Measurements from ENCODE around the gene TSC22D3. TPM values are rescaled to one million over a fixed set of nuclear protein-coding genes. Genes with fewer than 3 reads are reported as not detected.

Gene TSC22D3
- total RNA-seq, 2 donors from 2014 or later = 18.5 to 23.3 TPM

DNA sequence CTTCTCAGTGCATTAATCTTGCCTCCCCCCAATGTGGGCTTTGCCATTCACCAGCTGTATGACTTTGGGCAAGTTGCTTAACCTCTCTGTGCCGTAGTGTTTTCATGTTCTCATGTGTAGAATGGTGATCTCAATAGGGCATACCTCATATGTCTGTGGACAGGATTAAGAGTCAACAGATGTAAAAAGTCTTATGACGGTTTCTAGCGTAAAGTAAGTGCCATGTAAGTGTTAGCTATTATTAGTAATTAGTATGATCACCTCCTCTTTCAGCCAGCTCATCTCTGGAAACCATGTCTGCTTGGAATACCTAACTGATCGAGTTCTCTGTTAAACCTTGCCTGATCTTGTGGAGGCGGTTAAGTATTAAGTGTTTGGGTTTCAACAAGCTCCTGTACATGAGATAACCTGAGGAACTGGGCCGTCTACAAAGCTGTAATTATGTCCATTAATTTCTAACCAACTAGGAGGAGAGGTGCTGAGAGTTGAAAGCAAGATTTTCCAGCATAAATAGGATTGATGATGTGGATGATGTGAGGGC, 66.3 kb downstream of the TSC22D3 start:
- intact Hi-C loops (cut with DNase I) = no loop called here
- no peak for DNase-seq
- no peak overlapping the region for H3K27ac ChIP-seq
- no peak overlapping the region for H3K9ac ChIP-seq (ENCODE audit: low read depth in 2 of 2, low read length in 2 of 2)
- H3K9me3 ChIP-seq = no peaks in the 10 kb centered on the region
- TF ChIP-seq, protein P1, sequence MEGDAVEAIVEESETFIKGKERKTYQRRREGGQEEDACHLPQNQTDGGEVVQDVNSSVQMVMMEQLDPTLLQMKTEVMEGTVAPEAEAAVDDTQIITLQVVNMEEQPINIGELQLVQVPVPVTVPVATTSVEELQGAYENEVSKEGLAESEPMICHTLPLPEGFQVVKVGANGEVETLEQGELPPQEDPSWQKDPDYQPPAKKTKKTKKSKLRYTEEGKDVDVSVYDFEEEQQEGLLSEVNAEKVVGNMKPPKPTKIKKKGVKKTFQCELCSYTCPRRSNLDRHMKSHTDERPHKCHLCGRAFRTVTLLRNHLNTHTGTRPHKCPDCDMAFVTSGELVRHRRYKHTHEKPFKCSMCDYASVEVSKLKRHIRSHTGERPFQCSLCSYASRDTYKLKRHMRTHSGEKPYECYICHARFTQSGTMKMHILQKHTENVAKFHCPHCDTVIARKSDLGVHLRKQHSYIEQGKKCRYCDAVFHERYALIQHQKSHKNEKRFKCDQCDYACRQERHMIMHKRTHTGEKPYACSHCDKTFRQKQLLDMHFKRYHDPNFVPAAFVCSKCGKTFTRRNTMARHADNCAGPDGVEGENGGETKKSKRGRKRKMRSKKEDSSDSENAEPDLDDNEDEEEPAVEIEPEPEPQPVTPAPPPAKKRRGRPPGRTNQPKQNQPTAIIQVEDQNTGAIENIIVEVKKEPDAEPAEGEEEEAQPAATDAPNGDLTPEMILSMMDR (IDR thresholded peaks at IDR 0.05) = no peak
- H3K36me3 ChIP-seq = no peaks in the 10 kb centered on the region
- H3K4me3 ChIP-seq = no peak overlapping the region
- H3K27me3 ChIP-seq = no peaks in the 10 kb centered on the region
- H3K4me1 ChIP-seq = peaks cover 5% of the 10 kb centered on the region

DNA sequence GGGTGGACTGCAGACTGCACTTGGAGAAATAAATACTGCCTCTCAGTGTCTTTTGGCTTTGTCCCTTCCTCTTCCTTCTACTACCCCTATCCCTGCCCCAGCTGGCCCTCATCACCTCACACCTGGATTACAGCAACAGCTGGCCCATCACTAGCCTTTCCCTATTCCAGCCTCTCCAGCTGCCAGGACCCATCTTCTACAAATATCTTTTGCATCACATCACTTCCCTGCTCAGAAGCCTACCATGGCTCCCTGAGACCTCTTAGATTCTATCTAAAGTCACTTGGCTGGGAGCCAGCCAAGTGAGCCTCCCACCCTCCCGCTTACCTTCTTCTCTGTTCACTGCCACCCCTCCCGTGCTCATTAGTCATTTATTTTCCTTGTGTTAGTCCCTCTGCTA, 66.8 kb downstream of the TSC22D3 start:
- Histone ChIP-seq H3K9ac (ENCODE audit: low read depth in 2 of 2, low read length in 2 of 2) (no peak overlapping the region), H3K4me1 (peaks cover 5% of the 10 kb centered on the region), H3K36me3 (no peaks in the 10 kb centered on the region), H3K9me3 (no peaks in the 10 kb centered on the region), H3K27me3 (no peaks in the 10 kb centered on the region), H3K4me3 (no peak overlapping the region), H3K27ac (no peak overlapping the region)
- TF ChIP-seq, protein P1 (IDR thresholded peaks at IDR 0.05) = no peak
- intact Hi-C loops (cut with DNase I) = no loop called here
- no peak for DNase-seq

DNA sequence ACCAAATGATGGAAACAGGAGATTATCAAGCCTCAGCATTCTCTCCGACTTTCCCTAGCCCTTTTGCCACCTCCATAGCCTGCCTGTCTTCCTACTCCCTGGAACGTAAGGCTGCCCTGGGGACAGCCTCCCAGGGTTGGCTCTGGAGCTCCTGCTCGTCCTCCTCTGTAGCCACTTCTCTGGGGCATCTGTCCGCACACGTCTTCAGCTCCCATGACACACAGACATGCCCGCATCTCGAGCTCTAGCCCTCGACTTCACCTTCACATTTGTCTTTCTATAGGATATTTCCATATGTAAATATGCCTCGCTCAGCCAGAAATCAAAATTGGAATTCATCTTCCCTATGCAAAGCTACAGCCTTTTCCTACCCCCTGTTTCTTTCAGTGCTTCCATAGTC, 67.7 kb downstream of the TSC22D3 start:
- intact Hi-C loops (cut with DNase I) = no loop called here
- no peak for DNase-seq
- TF ChIP-seq, protein P1 (IDR thresholded peaks at IDR 0.05) = no peak
- H3K4me1 ChIP-seq = peaks cover 5% of the 10 kb centered on the region
- no peak overlapping the region for H3K9ac ChIP-seq (ENCODE audit: low read depth in 2 of 2, low read length in 2 of 2)
- H3K27me3 ChIP-seq = no peaks in the 10 kb centered on the region
- H3K4me3 ChIP-seq = no peak overlapping the region
- no peak overlapping the region for H3K27ac ChIP-seq
- no peaks in the 10 kb centered on the region for H3K36me3 ChIP-seq
- H3K9me3 ChIP-seq = no peaks in the 10 kb centered on the region

DNA sequence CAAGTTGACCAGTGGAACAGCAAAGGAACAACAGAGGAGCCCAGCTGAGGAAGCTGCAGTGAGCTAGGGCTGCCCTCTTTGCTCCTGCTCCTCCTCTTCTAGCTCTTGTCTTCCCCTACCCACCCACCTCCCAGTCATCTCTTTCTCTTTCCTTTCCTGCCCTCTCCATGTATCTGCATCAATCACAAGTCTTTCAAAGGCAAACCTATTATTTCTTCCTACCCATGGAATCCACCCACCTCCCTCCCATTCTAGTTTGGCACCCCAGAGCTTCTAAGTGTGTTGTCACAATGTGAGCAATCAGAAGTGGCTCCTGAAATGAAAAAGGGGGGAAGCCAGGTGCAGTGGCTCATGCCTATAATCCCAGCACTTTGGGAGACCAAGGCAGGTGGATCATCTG, 69.3 kb downstream of the TSC22D3 start:
- Histone ChIP-seq H3K4me3 (no peak overlapping the region), H3K27ac (no peak overlapping the region), H3K9ac (ENCODE audit: low read depth in 2 of 2, low read length in 2 of 2) (no peak overlapping the region), H3K27me3 (no peaks in the 10 kb centered on the region), H3K36me3 (no peaks in the 10 kb centered on the region), H3K4me1 (peaks cover 4% of the 10 kb centered on the region), H3K9me3 (no peaks in the 10 kb centered on the region)
- no peak for DNase-seq
- TF ChIP-seq, protein P1 (IDR thresholded peaks at IDR 0.05) = no peak
- intact Hi-C loops (cut with DNase I) = no loop called here

DNA sequence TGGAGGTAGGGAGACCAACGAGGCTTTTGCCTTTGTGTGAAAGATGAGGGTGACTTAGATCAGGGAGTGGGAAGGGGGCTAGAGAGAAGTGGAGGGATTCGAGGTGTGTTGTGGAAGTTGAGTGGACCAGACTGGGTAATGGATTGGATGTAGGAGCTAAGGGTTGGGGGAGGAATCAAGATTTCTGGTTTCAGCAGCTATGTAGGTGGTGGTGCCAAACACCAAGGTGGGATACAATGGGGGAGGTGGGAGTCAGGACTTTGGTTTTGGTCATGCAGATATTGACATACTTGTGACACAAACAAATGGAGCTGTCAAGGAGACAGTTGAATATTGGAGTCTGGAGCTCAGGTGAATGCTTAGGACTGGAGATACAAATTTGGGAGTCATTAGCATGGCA, 71.0 kb downstream of the TSC22D3 start:
- intact Hi-C loops (cut with DNase I) = no loop called here
- Histone ChIP-seq H3K36me3 (no peaks in the 10 kb centered on the region), H3K4me1 (no peaks in the 10 kb centered on the region), H3K27me3 (no peaks in the 10 kb centered on the region), H3K27ac (no peak overlapping the region), H3K9me3 (no peaks in the 10 kb centered on the region), H3K9ac (ENCODE audit: low read depth in 2 of 2, low read length in 2 of 2) (no peak overlapping the region), H3K4me3 (no peak overlapping the region)
- DNase-seq = no peak
- TF ChIP-seq, protein P1 (IDR thresholded peaks at IDR 0.05) = no peak
